WTC11 (cell line): Measurements from ENCODE around the gene POLD3. TPM values are rescaled to one million over a fixed set of nuclear protein-coding genes. Genes with fewer than 3 reads are reported as not detected.
A peak's percentile ranks its signal among the peaks of the same experiment; 100 is the strongest.

Experiments used
- ATF1 ChIP-seq: sonication (generic); formaldehyde crosslinking; IDR thresholded peaks from 2 replicates; pipeline ENCODE4 v1.8.1; 2023; ENCODE audit warnings: mild to moderate bottlenecking, moderate library complexity, missing genetic modification reagents
- CREB1 ChIP-seq: sonication (generic); formaldehyde crosslinking; IDR thresholded peaks from 2 replicates; pipeline ENCODE4 v1.8.0; 2023; ENCODE audit warnings: mild to moderate bottlenecking, missing genetic modification reagents
- ETV6 ChIP-seq: sonication (generic); formaldehyde crosslinking; IDR thresholded peaks from 2 replicates; pipeline ENCODE4 v1.8.1; 2022; ENCODE audit warnings: mild to moderate bottlenecking, missing genetic modification reagents
- FOXK1 ChIP-seq: sonication (generic); formaldehyde crosslinking; IDR thresholded peaks from 2 replicates; pipeline ENCODE4 v1.8.0; 2022; ENCODE audit warnings: mild to moderate bottlenecking, moderate library complexity, missing genetic modification reagents
- HMGA2 ChIP-seq: fragments of 250-450 bp; sonication (Bioruptor Pico); IDR thresholded peaks from 2 replicates; pipeline ENCODE4 v1.4.0; 2021; ENCODE audit warnings: mild to moderate bottlenecking, moderate library complexity
- JAZF1 ChIP-seq: fragments of 250-450 bp; sonication (Bioruptor Pico); IDR thresholded peaks from 2 replicates; pipeline ENCODE4 v1.9.0; 2021; ENCODE audit warnings: moderate library complexity, mild to moderate bottlenecking, inconsistent platforms
- JUN ChIP-seq: sonication (generic); formaldehyde crosslinking; IDR thresholded peaks from 2 replicates; pipeline ENCODE4 v1.8.0; 2023; ENCODE audit warnings: mild to moderate bottlenecking, missing genetic modification reagents
- KAT7 ChIP-seq: sonication (generic); formaldehyde crosslinking; IDR thresholded peaks from 2 replicates; pipeline ENCODE4 v1.8.1; 2023; ENCODE audit warnings: missing genetic modification reagents, mild to moderate bottlenecking, borderline replicate concordance
- NFYB ChIP-seq: sonication (generic); formaldehyde crosslinking; conservative IDR thresholded peaks from 2 replicates; pipeline ENCODE4 v1.8.0; 2022; ENCODE audit warnings: low read depth, missing genetic modification reagents
- NR1H2 ChIP-seq: sonication (generic); formaldehyde crosslinking; IDR thresholded peaks from 2 replicates; pipeline ENCODE4 v1.9.0; 2021; ENCODE audit warnings: mild to moderate bottlenecking, moderate library complexity, missing genetic modification reagents
- NR3C1 ChIP-seq: sonication (generic); formaldehyde crosslinking; conservative IDR thresholded peaks from 2 replicates; pipeline ENCODE4 v1.8.1; 2023; ENCODE audit warnings: low read depth, mild to moderate bottlenecking, missing genetic modification reagents
- PRRX2 ChIP-seq: fragments of 250-450 bp; sonication (Bioruptor Pico); IDR thresholded peaks from 2 replicates; pipeline ENCODE4 v1.8.0; 2021; ENCODE audit warnings: mild to moderate bottlenecking
- TCF7 ChIP-seq: sonication (generic); formaldehyde crosslinking; IDR thresholded peaks from 2 replicates; pipeline ENCODE4 v1.8.0; 2022; ENCODE audit warnings: mild to moderate bottlenecking, low read depth, missing genetic modification reagents, moderate library complexity
- ZBTB21 ChIP-seq: sonication (generic); formaldehyde crosslinking; IDR thresholded peaks from 2 replicates; pipeline ENCODE4 v1.8.1; 2023; ENCODE audit warnings: mild to moderate bottlenecking, missing genetic modification reagents, borderline replicate concordance
- ZNF121 ChIP-seq: sonication (generic); formaldehyde crosslinking; IDR thresholded peaks from 2 replicates; pipeline ENCODE4 v1.8.0; 2023; ENCODE audit warnings: missing genetic modification reagents
- ZNF138 ChIP-seq: sonication (generic); formaldehyde crosslinking; conservative IDR thresholded peaks from 2 replicates; pipeline ENCODE4 v1.8.1; 2022; ENCODE audit warnings: mild to moderate bottlenecking, moderate library complexity, missing genetic modification reagents
- ZNF232 ChIP-seq: sonication (generic); formaldehyde crosslinking; IDR thresholded peaks from 2 replicates; pipeline ENCODE4 v1.8.0; 2022; ENCODE audit warnings: mild to moderate bottlenecking, missing genetic modification reagents
- total RNA-seq: library from RNA; stranded (reverse); gene quantifications from 3 replicates; pipeline ENCODE4 v1.2.3, GENCODE V29; 2021
- TF ChIP-seq, protein P1 (sequence below): sonication (generic); formaldehyde crosslinking; IDR thresholded peaks from 2 replicates; pipeline ENCODE4 v1.8.1; 2023; ENCODE audit warnings: mild to moderate bottlenecking, missing genetic modification reagents
- TF ChIP-seq, protein P2 (sequence below): sonication (generic); formaldehyde crosslinking; IDR thresholded peaks from 2 replicates; pipeline ENCODE4 v1.8.1; 2023; ENCODE audit warnings: mild to moderate bottlenecking, moderate library complexity, missing genetic modification reagents
- TF ChIP-seq, protein P3 (sequence below): sonication (generic); formaldehyde crosslinking; IDR thresholded peaks from 2 replicates; pipeline ENCODE4 v1.8.0; 2023; ENCODE audit warnings: missing genetic modification reagents, mild to moderate bottlenecking, borderline replicate concordance
- TF ChIP-seq, protein P4 (sequence below): sonication (generic); formaldehyde crosslinking; IDR thresholded peaks from 2 replicates; pipeline ENCODE4 v1.8.0; 2022; ENCODE audit warnings: mild to moderate bottlenecking, missing genetic modification reagents
- TF ChIP-seq, protein P5 (sequence below): sonication (generic); formaldehyde crosslinking; IDR thresholded peaks from 2 replicates; pipeline ENCODE4 v1.8.0; 2022; ENCODE audit warnings: mild to moderate bottlenecking, missing genetic modification reagents
- TF ChIP-seq, protein P6 (sequence below): fragments of 250-450 bp; sonication (Bioruptor Pico); conservative IDR thresholded peaks from 2 replicates; pipeline ENCODE4 v1.9.0; 2021; ENCODE audit warnings: mild to moderate bottlenecking

The POLD3 gene
- total RNA-seq, 1 experiment from 2014 or later = 24.1 TPM

DNA sequence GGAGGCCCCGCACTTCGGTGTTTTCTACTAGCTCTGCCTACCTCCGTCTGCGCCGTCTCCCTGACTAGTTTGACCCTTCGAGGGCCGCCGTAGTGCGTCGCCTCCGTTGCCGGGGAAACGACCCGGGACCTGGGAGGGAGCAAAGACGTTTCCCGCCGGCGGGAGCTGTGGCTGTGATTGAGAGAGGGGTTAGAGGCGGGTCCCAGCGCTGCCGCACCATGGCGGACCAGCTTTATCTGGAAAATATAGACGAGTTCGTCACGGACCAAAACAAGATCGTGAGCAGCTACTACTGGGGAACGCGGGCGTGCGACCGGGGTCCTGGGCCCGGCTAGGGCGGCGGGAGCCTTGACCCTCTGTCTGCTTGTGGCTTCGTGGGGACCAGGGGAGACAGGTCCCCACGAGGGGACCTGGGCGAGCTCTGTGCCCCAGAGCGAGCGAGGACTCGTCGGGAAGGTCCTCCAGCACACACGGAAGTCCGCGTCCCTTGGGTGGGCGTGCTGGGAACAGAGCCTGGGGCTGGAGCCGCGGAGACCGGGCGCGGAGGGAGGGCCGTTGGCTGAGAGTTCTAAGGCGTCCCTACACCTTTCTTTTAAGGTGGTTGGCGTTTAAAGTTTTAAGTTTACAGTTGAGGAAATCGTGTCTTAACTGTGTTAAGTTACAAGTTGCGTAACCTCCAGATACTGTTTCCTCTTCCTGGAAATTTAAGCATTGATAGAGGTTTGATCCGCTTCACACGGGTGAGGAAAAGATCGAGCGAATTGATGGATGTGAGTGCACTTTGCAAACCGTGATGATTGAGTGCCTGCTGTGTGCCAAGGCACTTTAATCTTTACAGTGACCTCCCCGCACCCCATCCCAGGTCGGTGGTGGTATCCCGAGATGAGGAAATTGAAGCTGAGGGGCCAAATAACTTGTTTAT, at the start of gene POLD3 (continued):
- TF ChIP-seq FOXK1 (CRISPR knock-in tag) (peak; percentile 65; the same call in 1 of the 2 replicates), NFYB (CRISPR knock-in tag) (no peak), TCF7 (CRISPR knock-in tag) (no peak), NR3C1 (no peak), PRRX2 (CRISPR knock-in tag) (no peak), ZNF232 (CRISPR knock-in tag) (no peak), NR1H2 (CRISPR knock-in tag) (no peak), HMGA2 (CRISPR knock-in tag) (no peak), ZBTB21 (CRISPR knock-in tag) (no peak), ZNF138 (CRISPR knock-in tag) (no peak), KAT7 (CRISPR knock-in tag) (no peak), ZNF121 (CRISPR knock-in tag) (no peak), JAZF1 (CRISPR knock-in tag) (no peak), ATF1 (CRISPR knock-in tag) (no peak), ETV6 (CRISPR knock-in tag) (peak; percentile 16; the same call in 1 of the 2 replicates), JUN (no peak), CREB1 (CRISPR knock-in tag) (no peak)
- TF ChIP-seq, protein P1, sequence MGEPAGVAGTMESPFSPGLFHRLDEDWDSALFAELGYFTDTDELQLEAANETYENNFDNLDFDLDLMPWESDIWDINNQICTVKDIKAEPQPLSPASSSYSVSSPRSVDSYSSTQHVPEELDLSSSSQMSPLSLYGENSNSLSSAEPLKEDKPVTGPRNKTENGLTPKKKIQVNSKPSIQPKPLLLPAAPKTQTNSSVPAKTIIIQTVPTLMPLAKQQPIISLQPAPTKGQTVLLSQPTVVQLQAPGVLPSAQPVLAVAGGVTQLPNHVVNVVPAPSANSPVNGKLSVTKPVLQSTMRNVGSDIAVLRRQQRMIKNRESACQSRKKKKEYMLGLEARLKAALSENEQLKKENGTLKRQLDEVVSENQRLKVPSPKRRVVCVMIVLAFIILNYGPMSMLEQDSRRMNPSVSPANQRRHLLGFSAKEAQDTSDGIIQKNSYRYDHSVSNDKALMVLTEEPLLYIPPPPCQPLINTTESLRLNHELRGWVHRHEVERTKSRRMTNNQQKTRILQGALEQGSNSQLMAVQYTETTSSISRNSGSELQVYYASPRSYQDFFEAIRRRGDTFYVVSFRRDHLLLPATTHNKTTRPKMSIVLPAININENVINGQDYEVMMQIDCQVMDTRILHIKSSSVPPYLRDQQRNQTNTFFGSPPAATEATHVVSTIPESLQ (CRISPR knock-in tag) = no peak
- TF ChIP-seq, protein P2, sequence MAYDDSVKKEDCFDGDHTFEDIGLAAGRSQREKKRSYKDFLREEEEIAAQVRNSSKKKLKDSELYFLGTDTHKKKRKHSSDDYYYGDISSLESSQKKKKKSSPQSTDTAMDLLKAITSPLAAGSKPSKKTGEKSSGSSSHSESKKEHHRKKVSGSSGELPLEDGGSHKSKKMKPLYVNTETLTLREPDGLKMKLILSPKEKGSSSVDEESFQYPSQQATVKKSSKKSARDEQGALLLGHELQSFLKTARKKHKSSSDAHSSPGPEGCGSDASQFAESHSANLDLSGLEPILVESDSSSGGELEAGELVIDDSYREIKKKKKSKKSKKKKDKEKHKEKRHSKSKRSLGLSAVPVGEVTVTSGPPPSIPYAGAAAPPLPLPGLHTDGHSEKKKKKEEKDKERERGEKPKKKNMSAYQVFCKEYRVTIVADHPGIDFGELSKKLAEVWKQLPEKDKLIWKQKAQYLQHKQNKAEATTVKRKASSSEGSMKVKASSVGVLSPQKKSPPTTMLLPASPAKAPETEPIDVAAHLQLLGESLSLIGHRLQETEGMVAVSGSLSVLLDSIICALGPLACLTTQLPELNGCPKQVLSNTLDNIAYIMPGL (CRISPR knock-in tag) = peak; percentile 63; the same call in 1 of the 2 replicates
- TF ChIP-seq, protein P3, sequence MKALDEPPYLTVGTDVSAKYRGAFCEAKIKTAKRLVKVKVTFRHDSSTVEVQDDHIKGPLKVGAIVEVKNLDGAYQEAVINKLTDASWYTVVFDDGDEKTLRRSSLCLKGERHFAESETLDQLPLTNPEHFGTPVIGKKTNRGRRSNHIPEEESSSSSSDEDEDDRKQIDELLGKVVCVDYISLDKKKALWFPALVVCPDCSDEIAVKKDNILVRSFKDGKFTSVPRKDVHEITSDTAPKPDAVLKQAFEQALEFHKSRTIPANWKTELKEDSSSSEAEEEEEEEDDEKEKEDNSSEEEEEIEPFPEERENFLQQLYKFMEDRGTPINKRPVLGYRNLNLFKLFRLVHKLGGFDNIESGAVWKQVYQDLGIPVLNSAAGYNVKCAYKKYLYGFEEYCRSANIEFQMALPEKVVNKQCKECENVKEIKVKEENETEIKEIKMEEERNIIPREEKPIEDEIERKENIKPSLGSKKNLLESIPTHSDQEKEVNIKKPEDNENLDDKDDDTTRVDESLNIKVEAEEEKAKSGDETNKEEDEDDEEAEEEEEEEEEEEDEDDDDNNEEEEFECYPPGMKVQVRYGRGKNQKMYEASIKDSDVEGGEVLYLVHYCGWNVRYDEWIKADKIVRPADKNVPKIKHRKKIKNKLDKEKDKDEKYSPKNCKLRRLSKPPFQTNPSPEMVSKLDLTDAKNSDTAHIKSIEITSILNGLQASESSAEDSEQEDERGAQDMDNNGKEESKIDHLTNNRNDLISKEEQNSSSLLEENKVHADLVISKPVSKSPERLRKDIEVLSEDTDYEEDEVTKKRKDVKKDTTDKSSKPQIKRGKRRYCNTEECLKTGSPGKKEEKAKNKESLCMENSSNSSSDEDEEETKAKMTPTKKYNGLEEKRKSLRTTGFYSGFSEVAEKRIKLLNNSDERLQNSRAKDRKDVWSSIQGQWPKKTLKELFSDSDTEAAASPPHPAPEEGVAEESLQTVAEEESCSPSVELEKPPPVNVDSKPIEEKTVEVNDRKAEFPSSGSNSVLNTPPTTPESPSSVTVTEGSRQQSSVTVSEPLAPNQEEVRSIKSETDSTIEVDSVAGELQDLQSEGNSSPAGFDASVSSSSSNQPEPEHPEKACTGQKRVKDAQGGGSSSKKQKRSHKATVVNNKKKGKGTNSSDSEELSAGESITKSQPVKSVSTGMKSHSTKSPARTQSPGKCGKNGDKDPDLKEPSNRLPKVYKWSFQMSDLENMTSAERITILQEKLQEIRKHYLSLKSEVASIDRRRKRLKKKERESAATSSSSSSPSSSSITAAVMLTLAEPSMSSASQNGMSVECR (CRISPR knock-in tag) = peak; percentile 64; the same call in 1 of the 2 replicates
- TF ChIP-seq, protein P4, sequence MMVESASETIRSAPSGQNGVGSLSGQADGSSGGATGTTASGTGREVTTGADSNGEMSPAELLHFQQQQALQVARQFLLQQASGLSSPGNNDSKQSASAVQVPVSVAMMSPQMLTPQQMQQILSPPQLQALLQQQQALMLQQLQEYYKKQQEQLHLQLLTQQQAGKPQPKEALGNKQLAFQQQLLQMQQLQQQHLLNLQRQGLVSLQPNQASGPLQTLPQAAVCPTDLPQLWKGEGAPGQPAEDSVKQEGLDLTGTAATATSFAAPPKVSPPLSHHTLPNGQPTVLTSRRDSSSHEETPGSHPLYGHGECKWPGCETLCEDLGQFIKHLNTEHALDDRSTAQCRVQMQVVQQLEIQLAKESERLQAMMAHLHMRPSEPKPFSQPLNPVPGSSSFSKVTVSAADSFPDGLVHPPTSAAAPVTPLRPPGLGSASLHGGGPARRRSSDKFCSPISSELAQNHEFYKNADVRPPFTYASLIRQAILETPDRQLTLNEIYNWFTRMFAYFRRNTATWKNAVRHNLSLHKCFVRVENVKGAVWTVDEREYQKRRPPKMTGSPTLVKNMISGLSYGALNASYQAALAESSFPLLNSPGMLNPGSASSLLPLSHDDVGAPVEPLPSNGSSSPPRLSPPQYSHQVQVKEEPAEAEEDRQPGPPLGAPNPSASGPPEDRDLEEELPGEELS (CRISPR knock-in tag) = no peak
- TF ChIP-seq, protein P5, sequence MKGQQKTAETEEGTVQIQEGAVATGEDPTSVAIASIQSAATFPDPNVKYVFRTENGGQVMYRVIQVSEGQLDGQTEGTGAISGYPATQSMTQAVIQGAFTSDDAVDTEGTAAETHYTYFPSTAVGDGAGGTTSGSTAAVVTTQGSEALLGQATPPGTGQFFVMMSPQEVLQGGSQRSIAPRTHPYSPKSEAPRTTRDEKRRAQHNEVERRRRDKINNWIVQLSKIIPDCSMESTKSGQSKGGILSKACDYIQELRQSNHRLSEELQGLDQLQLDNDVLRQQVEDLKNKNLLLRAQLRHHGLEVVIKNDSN (CRISPR knock-in tag) = 0 out of 2 replicates have a peak, but pooled peaks have one; percentile 11
- TF ChIP-seq, protein P6, sequence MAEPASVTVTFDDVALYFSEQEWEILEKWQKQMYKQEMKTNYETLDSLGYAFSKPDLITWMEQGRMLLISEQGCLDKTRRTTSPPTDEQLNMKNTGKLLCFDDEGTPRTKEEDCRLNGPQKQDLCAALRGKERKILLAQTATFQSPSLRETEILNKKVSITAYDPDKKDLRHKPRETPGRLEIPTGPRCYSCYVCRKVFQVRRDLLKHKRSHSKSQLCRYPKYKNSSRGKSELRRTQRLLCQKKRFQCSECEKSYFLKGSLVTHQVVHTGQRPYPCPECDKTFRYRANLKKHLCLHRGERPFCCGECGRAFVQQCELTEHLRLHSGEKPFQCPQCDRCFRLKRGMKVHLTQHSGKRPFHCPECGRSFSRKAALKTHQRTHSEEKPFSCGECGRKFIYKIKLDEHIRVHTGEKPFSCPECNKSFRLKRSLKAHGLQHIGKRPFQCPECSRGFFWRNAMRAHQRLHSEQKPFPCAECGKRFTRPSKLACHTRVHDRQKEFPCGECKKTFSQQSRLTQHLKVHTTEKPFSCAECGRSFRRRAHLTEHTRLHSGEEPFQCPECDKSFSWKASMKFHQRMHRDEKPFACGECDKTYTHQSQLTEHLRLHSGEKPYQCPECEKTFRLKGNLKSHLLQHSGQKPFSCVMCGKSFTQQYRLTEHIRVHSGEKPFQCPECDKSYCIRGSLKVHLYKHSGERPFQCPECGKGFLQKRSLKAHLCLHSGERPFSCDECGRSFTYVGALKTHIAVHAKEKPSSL (CRISPR knock-in tag) = no peak
